Activated CD4-positive, alpha-beta T cell treated with anti-CD3 and anti-CD28 coated beads, Interleukin-2, amount 50 U/mL, for 1 hour (primary cell): ENCODE data around the gene YPEL1.
"Not testable (repeated sequence)": the region's sequence is repeated elsewhere in the genome, so short reads cannot be mapped to it uniquely, and the experiment has no call there.

Source experiments
- DNase-seq: peaks from one replicate; pipeline ENCODE4 v3.0.0-alpha.2; 2020

The YPEL1 gene

GRCh38 chr22:21753374-21754111, 17.9 kb upstream of the YPEL1 start:
- DNase-seq, result no peak

- DNase-seq, result no peak
Observed at GRCh38 chr22:21752276-21752675, 16.7 kb upstream of the YPEL1 start.

- DNase-seq, result no peak
Observed at GRCh38 chr22:21745948-21746347, 10.4 kb upstream of the YPEL1 start.

DNA sequence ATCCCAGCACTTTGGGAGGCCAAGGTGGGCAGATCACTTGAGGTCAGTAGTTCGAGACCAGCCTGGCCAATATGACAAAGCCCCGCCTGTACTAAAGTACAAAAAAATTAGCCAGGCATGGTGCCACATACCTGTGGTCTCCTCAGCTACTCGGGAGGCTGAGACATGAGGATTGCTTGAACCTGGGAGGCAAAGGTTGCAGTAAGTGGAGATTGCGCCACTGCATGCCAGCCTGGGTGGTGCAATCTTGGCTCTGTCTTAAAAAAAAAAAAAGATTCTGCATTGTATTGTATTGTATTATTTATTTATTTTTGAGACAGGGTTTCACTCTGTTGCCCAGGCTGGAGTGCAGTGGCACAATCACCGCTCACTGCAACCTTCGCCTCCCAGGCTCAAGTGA, 9.3 kb upstream of the YPEL1 start:
- DNase-seq, result not testable (repeated sequence)

GRCh38 chr22:21741790-21742189, 6.2 kb upstream of the YPEL1 start:
- no peak for DNase-seq

- no peak for DNase-seq
Observed at GRCh38 chr22:21741059-21741458, 5.5 kb upstream of the YPEL1 start.

DNA sequence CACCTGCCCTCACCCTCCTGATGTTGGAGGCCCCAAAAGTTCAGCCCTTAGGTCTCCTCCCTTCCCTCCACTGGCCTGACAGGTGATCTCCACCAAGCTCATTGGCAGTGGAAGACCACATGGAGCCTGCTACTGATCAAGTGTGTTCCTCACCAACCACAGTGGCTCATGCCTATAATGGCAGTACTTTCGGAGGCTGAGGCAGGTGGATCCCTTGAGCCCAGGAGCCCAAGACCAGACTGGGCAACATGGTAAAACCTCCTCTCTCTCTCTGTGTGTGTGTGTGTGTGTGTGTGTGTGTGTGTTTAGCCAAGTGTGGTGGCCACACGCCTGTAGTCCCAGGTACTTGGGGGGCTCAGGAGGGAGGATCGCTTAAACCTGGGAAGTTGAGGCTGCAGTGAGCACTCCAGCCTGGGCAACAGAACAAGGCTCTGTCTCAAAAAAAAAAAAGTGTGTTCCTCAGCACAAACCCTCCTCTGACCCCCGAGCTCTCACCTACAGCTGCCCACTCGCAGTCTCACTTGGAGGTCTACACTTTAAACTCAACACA, 4.3 kb upstream of the YPEL1 start:
- DNase-seq, result no peak

GRCh38 chr22:21738966-21739365, 3.4 kb upstream of the YPEL1 start:
- no peak for DNase-seq

DNA sequence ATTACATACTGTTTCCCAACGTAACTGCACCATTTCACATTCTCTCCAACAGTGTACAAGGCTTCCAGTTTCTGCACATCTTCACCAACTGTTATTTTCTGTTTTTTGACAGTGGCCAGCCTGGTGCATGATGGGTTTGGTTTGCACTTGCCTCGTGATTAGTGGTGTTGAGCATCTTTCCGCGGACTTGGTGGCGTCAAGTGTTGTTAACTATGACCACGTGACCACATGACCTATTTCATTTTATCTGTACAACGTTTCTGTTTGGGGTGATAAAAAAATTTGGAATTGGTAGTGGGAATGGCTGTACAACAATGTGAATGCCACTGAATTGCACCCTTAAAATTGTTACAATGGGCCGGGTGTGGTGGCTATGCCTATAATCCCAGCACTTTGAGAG, 2.5 kb upstream of the YPEL1 start:
- DNase-seq, result no peak

DNA sequence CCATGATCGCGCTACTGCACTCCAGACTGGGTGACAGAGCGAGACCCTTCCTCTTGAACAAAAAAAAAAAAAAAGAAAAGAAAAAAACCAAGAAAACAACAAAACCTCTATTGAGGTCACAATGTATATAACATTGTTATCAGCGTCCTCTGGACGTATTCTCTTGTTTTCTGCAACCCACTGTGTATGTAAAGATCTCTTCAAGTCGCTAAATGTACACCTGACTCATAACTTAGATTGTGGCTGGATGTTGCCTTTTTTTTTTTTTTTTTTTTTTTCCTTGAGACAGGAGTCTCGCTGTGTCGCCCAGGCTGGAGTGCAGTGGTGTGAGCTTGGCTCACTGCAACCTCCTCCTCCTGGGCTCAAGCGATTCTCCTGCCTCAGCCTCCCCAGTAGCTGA, 1.4 kb upstream of the YPEL1 start:
- DNase-seq, result no peak

- no peak for DNase-seq
Observed at GRCh38 chr22:21736084-21736642, 569 bp upstream of the YPEL1 start.

GRCh38 chr22:21734540-21735199, 924 bp downstream of the YPEL1 start:
- DNase-seq, result no peak

GRCh38 chr22:21731503-21731902, 4.1 kb downstream of the YPEL1 start:
- no peak for DNase-seq

GRCh38 chr22:21730535-21731308, 4.9 kb downstream of the YPEL1 start:
- DNase-seq, result no peak

DNA sequence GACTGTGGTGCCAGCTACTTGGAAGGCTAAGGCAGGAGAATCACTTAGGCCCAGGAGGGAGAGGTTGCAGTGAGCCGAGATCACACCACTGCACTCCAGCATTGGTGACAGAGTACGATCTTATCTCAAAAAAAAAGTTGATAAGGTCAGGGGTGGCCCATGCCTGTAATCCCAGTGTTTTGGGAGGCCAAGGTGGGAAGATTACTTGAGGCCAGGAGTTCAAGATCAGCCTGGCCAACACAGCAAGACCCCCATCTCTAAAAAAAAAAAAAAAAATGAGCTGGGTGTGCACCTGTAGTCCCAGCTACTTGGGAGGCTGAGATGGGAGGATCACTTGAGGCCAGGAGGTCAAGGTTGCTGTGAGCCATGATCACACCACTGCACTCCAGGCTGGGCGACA, 6.4 kb downstream of the YPEL1 start:
- DNase-seq, result not testable (repeated sequence)

DNA sequence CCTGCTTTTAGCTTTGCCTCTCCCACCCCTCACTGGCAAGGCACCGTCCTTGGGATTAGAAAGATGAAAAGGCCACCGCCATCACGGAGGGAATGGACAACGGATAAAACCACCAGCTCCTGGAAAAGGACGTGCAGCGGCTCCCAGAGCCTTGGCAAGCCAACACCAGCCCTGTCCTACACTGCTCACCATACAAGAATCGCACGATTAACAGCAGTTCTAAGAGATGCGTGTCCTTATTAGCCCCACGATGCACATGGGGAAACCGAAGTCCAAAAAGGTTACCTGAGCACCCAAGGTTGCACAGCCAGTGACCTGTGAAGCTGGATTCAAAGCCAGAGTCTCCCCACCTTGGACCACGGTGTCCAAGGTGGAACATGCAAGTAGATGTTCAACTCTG, 7.3 kb downstream of the YPEL1 start:
- no peak for DNase-seq

DNA sequence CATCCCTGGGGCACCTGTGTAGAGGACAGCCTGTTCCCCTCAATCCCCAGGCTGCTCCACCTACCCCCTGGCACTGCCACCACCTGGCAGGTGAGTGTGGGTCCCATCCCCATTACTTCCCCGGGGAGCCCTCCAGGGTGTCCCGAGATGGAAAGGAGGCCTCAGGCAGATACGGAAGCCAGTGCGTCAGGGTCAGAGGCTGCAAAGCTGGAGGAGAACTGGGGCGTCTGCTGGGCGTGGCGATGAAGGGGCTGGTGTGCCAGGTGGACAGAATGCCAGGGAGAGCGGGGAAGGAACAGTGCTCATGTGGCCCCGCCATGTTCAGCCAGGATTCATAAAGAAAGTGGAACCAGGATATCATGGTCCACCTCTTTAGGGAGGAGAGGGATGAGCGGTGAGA, 7.8 kb downstream of the YPEL1 start:
- no peak for DNase-seq

DNA sequence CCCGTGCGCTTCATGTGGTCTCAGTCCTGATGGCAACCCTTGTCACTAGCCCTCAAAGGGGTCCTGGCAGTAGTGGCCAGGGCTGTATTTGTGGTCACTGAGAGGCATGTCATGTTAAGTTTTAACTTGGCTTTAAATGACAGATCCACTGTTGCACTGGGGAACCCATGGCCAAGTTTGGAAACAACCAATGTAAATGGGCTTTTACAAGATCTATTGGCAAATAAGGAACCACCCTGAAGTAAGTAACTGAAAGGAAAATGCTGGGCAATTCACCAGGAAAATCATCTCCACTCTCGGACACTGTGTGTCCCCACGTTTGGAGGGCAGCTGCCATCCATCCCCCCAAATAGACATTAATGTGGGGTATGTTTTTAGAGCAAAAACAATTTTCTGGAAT, 8.4 kb downstream of the YPEL1 start:
- no peak for DNase-seq

- no peak for DNase-seq
Observed at GRCh38 chr22:21726650-21727049, 8.9 kb downstream of the YPEL1 start.

GRCh38 chr22:21725956-21726649, 9.5 kb downstream of the YPEL1 start:
- DNase-seq, result no peak

DNA sequence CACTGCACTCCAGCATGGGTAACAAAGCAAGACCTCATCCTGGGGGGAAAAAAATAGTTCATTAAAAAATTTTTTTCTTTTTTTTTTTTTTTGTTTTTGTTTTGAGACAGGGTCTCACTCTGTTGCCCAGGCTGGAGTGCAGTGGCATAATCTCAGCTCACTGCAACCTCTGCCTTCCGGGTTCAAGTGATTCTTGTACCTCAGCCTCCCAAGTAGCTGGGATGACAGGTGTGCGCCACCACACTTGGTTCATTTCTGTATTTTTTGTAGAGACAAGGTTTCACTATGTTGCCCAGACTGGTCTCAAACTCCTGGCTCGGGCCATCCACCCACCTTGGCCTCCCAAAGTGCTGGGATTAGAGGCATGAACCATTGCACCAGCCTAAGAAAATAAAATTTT, 11.1 kb downstream of the YPEL1 start:
- not testable (repeated sequence) for DNase-seq

DNA sequence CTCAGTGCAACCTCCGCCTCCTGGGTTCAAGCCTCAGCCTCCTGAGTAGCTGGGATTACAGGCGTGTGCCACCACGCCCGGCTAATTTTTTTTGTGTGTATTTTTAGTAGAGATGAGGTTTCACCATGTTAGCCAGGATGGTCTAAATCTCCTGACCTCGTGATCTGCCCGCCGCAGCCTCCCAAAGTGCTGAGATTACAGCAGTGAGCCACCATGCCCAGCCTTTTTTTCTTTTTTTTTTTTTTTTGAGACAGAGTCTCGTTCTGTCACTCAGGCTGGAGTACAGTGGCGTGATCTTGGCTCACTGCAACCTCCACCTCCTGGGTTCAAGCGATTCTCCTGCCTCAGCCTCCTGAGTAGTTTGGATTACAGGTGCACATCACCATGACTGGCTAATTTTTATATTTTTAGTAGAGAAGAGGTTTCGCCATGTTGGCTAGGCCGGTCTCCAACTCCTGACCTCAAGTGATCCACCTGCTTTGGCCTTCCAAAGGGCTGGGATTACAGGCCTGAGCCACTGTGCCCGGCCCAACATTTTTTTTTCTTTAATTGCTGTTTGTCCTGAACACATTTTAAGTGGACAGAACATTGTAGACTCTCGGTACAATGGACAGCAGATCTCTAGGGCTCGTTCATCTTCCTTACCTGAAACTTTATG, 14.3 kb downstream of the YPEL1 start:
- DNase-seq, result not testable (repeated sequence)
